ENCODE measurements around the gene QPCTL. TPM values are rescaled to one million over a fixed set of nuclear protein-coding genes. Genes with fewer than 3 reads are reported as not detected.

QPCTL gene
- total RNA-seq, 4 donors from 2014 or later, result 0.80 to 1.4 (median 0.97) TPM

- TF ChIP-seq POLR2A (IDR thresholded peaks at IDR 0.05), result no peak
- TF ChIP-seq CTCF (IDR thresholded peaks at IDR 0.05 in 4 of 5, conservative IDR thresholded peaks at IDR 0.05 in 1 of 5), result no peak
- Histone ChIP-seq H3K27ac (no peak overlapping the region), H3K4me3 (no peak overlapping the region), H3K4me1 (peaks cover 5 to 9% of the 10 kb centered on the region in 2 donors), H3K9me3 (no peaks in the 10 kb centered on the region), H3K27me3 (no peaks in the 10 kb centered on the region), H3K36me3 (peaks cover 0 to 7% of the 10 kb centered on the region in 2 donors)
- intact Hi-C loops (cut with DNase I; ENCODE audit: low total_unique reads) (no loop called here), in situ Hi-C loops (cut with MboI; ENCODE audit: low sequenced_read_pairs in 4 of 4) (no loop called here)
- ATAC-seq, result no peak
- DNase-seq, result no peak
Measured at GRCh38 chr19:45705710-45706415, 13.4 kb downstream of the QPCTL start.

- in situ Hi-C loops (cut with MboI; ENCODE audit: low sequenced_read_pairs in 4 of 4) (no loop called here), intact Hi-C loops (cut with DNase I; ENCODE audit: low total_unique reads) (loop anchor here (10.0 kb wide), 2 partner anchors 286 to 906 kb away; partner anchors contain the start of genes BCAM and ERCC1)
- H3K27me3 ChIP-seq, result no peaks in the 10 kb centered on the region
- H3K9me3 ChIP-seq, result no peaks in the 10 kb centered on the region
- peaks cover 5 to 9% of the 10 kb centered on the region in 2 donors for H3K4me1 ChIP-seq
- no peak for ATAC-seq
- DNase-seq, result no peak
- no peak for TF ChIP-seq POLR2A (IDR thresholded peaks at IDR 0.05)
- no peak for TF ChIP-seq CTCF (IDR thresholded peaks at IDR 0.05 in 4 of 5, conservative IDR thresholded peaks at IDR 0.05 in 1 of 5)
- peaks cover 0 to 6% of the 10 kb centered on the region in 2 donors for H3K36me3 ChIP-seq
- H3K4me3 ChIP-seq, result no peak overlapping the region
- no peak overlapping the region for H3K27ac ChIP-seq
Measured at GRCh38 chr19:45710356-45711130, 18.1 kb downstream of the QPCTL start.

- TF ChIP-seq POLR2A (IDR thresholded peaks at IDR 0.05) (no peak), CTCF (IDR thresholded peaks at IDR 0.05 in 4 of 5, conservative IDR thresholded peaks at IDR 0.05 in 1 of 5) (no peak)
- Histone ChIP-seq H3K27ac (no peak overlapping the region), H3K36me3 (peaks cover 0 to 6% of the 10 kb centered on the region in 2 donors), H3K27me3 (no peaks in the 10 kb centered on the region), H3K4me1 (peaks cover 9 to 11% of the 10 kb centered on the region in 2 donors), H3K4me3 (no peak overlapping the region), H3K9me3 (no peaks in the 10 kb centered on the region)
- ATAC-seq (no peak), DNase-seq (no peak)
- intact Hi-C loops (cut with DNase I; ENCODE audit: low total_unique reads) (loop anchor here (10.0 kb wide), 2 partner anchors 287 to 907 kb away; partner anchors contain the start of genes BCAM and ERCC1), in situ Hi-C loops (cut with MboI; ENCODE audit: low sequenced_read_pairs in 4 of 4) (no loop called here)
Measured at GRCh38 chr19:45711851-45712698, 19.6 kb downstream of the QPCTL start.

GRCh38 chr19:45712699-45713067 lies 20.2 kb downstream of the QPCTL start:
- intact Hi-C loops (cut with DNase I; ENCODE audit: low total_unique reads), result loop anchor here (10.0 kb wide), 2 partner anchors 288 to 908 kb away; partner anchors contain the start of genes BCAM and ERCC1
- H3K4me3 ChIP-seq, result no peak overlapping the region
- no peak for ATAC-seq
- no peaks in the 10 kb centered on the region for H3K27me3 ChIP-seq
- no peak overlapping the region for H3K27ac ChIP-seq
- peaks cover 7 to 9% of the 10 kb centered on the region in 2 donors for H3K4me1 ChIP-seq
- H3K36me3 ChIP-seq, result peaks cover 0 to 6% of the 10 kb centered on the region in 2 donors
- no peaks in the 10 kb centered on the region for H3K9me3 ChIP-seq
- no peak for DNase-seq
- TF ChIP-seq POLR2A (IDR thresholded peaks at IDR 0.05), result no peak
- no peak for TF ChIP-seq CTCF (IDR thresholded peaks at IDR 0.05 in 4 of 5, conservative IDR thresholded peaks at IDR 0.05 in 1 of 5)
- in situ Hi-C loops (cut with MboI; ENCODE audit: low sequenced_read_pairs in 4 of 4), result no loop called here
